Measurements from ENCODE around the gene SUGP2.
"Not testable (repeated sequence)": the region's sequence is repeated elsewhere in the genome, so short reads cannot be mapped to it uniquely, and the experiment has no call there.

SUGP2 gene

DNA sequence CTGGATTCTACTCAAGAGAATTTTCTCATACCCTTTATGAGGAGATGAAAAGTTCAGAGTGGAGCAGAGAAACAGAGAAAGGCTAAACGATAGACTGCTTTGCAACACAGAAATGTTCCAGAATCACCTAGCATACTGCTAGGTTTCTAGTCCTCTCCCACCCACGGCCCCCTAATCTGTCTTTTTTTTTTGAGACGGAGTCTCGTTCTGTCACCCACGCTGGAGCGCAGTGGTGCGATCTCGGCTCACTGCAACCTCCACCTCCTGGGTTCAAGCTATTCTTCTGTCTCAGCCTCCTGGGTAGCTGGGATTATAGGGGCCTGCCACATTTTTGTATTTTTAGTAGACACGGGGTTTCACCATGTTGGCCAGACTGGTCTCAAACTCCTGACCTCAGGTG lies 4.8 kb downstream of the SUGP2 start:
- DNase-seq: no peak

GRCh38 chr19:19027228-19027627 lies 6.1 kb downstream of the SUGP2 start:
- DNase-seq: no peak

GRCh38 chr19:19026299-19026971 lies 6.9 kb downstream of the SUGP2 start:
- DNase-seq: no peak

DNA sequence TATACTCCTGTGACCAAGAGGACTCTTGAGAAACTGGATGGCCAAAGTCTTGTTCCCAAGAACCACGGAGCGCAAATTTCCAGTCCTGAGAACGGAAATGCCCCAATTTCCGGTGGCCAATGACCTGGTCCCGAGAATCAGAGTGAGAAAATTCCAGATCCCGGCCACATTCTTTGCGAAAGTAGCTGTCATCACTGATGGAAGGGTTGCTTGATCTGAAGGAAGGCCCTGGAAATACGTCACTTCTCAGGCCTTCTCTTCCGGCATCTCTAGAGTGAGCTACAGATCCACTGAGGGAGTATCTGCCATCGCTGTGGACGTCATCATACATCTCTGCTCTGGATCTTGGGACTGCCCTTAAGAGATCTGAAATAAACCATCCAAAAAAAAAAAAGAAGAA lies 7.5 kb downstream of the SUGP2 start:
- no peak for DNase-seq

DNA sequence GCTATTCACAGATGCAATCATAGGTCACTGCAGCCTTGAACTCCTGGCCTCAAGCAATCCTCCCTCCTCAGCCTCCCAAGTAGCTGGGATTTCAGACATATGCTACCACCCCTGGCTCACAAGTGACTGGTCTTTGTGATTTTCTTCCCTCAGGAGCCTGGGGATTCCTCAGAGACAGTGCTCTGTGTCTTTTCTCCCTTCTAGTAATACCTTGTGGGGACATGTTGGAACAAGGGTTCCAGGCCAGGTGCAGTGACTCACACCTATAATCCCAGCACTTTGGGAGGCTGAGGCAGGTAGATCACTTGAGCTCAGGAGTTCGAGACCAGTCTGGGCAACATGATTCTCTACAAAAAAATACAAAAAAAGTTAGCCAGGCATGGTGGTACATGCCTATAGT lies 9.9 kb downstream of the SUGP2 start:
- DNase-seq: not testable (repeated sequence)

GRCh38 chr19:19022380-19022961 lies 10.8 kb downstream of the SUGP2 start:
- no peak for DNase-seq

DNA sequence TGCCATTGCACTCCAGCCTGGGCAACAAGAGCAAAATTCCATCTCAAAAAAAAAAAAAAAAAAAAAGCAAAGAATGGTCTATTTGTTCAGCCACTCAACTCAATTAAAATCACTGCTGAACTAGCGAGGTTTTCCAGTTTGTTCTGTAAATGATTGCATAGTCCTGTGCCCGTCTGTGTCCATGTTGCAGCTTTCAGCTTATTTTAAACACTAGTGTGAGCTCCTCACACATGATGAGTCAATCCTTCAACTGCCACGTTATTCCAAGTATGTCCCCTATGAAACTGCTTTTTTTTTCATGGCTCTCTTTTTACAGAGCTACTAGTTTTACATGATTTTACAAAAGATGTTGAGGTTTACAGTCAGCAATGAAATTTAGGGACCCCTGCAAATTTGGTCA lies 12.2 kb downstream of the SUGP2 start:
- no peak for DNase-seq

- no peak for DNase-seq
Observed at GRCh38 chr19:19010551-19010950, 22.8 kb downstream of the SUGP2 start.

DNA sequence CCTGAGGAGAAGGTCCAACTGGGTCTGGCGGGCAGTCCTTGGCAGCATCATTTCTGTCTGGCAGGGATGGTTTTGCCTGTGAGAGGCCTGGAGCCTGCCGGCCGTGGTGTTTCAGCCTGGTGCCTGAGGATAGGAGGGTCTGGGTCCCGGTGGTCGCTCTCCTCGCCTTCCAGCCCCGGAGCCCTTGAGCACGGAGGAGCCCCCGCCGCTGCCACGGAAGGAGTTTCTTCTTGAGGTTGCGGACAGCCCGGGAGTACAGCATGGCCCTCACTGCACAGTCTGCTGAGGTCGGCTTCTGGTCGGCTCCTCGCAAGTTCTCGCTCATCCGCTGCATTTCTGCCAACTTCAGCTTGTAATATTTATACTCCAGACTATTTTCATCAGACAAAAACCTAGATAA lies 23.4 kb downstream of the SUGP2 start:
- DNase-seq: no peak

DNA sequence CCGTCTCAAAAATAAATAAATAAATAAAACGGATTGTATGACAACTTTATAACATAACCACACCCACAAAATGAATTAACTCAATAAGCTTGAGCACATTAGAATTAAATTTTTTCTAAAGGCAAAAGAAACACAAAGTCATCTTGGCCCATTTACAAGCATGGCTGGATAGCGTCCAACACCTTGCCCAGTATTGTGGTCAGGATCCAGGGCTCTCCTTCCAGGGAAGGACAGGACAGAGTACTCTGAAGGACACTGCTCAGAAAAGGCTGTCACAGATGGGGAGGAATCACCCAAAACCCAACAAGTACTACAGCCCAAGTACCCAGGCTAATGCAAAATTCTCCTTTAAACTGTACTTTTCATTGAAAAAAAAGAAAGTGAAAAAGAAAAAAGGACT lies 27.1 kb downstream of the SUGP2 start:
- DNase-seq: no peak

GRCh38 chr19:19004144-19004543 lies 29.2 kb downstream of the SUGP2 start:
- no peak for DNase-seq

DNA sequence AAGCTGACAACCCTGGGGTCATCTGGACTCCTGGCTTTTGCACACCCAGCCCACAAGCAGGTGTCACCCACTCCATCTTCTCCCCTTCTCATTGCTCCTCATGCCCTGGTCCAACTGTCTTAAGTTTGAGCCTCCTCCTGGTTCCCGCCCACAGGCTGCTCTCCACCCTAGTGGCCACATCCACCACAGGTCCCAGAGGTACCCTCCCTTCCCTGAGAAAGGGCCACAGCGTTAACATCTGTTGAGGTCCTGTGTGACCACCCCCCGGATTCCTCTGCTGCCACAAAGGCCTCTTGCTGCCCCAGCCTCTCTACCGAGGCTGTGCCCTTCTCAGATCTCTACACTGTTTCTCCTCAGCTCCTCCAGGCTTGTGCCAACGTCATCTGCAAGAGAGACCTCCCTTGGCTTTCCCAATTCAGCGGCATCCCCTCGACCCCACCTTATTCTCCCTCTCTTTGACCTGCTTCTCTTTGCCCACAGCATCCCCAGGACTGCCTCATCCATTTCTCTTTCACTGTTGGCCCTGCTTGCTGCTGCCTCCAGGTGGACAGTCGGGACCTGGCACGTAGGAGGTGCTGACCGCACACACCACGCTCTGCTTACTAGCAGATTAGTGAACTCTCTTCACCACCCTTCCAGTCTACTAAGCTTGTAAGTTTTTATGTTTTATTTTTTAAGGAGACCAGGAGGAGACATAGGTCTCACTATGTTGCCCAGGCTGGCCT lies 33.3 kb downstream of the SUGP2 start:
- no peak for DNase-seq

- no peak for DNase-seq
Observed at GRCh38 chr19:18999016-18999758, 34.1 kb downstream of the SUGP2 start.

DNA sequence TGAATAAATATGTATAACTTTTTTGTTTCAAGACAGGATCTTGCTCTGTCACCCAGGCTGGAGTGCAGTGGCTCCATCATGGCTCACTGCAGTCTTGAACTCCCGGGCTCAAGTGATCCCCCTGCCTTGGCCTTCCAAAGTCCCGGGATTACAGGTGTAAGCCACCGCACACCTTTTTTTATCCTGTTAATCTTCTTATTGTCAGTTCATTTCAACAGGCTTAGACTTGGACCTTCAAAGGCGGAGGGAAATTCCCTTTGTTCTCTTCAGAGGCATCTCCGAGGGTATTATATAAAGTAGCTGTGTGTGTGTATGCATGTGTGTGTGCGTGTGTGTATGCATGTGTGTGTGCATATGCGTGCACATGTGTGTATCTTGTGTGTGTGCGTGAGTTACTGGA lies 35.0 kb downstream of the SUGP2 start:
- DNase-seq: no peak

DNA sequence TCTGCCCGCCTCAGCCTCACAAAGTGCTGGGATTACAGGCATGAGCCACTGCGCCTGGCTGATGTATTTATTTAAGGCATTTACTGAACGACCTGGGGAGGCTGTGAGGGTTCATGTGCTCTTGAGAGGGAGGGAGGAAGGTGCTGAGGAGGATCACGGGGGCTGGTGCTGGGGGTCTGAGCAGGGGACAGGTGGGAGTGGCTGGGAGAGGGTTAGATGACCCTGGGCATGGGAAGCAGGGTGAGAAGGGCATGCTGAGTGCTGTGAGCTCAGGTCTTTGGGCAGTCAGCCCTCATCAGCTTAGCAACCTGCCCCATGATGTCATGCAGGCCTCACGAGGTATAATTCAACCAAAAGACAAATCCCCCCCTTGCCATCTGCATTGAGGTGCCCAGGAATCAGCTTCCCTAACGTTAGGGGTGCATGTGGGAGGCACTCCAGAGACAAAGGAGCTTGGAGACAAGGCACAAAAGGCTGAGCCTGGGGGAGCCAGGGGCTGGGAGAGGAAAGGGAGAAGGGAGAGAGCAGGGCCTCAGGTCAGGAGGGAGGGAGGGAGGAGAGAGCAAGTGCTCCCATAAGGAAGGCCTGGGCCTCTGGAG lies 36.4 kb downstream of the SUGP2 start:
- DNase-seq: no peak

GRCh38 chr19:18996351-18996750 lies 37.0 kb downstream of the SUGP2 start:
- no peak for DNase-seq

DNA sequence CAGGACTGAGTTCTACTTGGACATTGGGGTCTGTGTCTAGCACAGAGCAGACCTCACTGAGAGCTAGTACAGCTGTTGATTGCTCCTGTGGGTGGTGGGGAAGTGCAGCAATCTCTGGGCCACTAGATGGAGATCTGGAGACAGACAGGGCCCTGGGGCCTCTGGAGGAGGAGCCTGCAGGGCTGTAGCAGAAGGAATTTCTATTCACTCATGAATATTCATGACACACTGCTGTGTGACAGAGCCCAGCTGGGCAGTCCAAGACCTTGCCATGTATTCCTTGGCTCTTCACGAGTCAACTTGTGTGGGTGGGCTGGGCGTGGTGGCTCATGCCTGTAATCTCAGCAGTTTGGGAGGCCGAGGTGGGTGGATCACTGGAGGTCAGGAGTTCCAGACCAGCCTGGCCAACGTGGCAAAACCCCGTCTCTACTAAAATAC lies 37.5 kb downstream of the SUGP2 start:
- DNase-seq: peak; percentile 3

DNA sequence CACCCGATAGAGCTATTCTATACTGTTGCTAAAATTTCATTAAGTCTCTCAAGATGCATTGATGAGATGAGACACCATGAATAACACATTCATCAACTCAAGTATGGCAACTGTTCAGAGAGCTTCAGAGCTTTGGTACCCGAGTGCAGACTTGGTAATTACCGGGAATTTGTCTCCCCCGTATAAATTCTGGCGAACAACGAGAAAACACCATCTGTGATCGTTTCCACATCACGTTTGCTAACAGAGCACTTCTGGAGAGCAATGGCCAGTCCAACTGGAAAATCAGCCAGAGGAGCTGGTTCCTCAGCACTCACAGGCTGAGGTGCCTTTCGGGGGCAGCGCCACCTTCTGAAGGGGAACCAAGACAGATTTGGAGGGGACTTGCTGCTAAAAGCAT lies 40.2 kb downstream of the SUGP2 start:
- DNase-seq: no peak

DNA sequence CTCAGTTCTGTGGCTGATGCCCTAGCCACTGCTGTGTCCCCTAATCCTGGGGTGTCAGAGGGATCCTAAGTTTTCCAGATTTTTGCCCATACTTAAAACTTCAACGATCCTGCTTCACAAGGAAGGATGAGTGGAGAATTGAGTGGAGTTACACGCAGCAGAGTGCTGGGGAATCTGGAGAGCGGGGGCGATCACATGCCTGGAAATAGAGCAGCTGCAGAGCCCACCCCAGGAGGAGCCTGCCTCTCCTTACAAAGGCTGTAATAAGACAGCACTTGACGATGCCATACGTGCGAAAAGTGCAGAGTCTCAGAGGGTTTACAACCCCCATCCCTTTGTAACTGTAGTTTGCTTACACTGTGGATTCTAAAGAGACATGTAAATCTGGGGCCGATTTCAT lies 40.6 kb downstream of the SUGP2 start:
- no peak for DNase-seq

DNA sequence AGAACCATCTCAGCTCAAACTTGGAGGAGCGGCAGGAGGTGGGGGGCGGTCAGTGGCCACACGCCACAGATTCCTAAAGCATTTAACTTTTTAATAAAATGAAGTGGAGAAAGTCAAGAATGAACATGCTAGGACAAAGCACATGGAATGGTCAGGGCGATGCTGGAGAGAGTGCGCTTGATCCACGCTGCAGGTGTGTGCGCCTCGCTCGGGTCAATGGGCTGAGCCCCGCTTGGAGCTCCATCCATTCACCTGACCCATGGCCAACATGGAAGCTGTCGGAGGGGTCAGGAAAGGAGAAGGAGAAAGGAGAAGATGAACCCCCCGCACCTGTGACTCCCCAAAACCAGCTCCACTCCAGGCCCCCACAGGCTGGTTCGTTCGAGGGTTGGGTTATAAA lies 41.8 kb downstream of the SUGP2 start:
- DNase-seq: no peak

DNA sequence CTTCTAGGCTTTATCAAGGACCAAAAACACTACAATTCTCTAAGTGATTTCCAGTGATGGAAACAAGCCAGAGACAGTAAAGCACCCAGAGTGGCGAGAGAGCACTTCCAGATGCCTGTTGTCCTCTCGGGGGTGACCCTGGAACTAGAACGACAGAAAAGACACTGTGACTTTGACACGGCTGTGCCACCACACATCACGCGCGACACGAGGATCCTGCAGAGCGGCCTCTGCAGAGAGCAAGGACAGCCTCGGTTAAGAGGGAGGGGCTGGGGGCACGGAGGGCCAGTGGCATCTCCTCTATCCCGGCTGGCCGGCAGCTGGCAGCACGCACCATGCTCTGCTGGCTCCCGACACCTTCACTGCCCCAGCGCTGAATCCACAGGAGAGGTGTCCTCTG lies 42.3 kb downstream of the SUGP2 start:
- DNase-seq: no peak

DNA sequence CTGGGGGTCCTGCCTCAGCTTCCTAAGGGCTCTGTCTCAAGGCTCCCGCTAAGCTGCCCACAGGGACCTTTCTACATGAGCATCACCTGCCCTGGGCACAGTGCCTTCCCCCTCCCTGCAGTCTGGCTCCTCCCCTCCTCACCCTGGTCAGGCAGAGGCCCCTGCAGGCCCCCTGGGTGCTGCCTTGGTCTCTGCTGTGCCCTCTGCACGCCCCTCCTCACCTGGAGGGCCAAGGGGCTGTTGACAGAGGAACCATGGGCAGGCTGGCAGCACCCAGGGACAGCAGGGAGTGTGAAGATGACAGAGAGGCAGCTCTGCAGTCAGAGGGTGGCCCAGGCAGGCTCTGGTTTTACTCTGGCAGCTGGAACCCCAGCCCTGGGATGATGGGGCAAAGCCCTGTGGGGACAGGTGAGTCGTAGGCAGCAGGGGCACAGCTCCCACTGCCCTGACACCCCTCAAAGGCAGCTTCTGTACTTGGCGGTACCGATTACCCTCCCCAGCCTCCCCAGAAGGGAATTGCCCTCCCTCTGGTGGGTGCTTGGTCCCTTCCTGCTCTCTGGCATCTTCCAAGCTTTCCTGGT lies 43.1 kb downstream of the SUGP2 start:
- DNase-seq: no peak

DNA sequence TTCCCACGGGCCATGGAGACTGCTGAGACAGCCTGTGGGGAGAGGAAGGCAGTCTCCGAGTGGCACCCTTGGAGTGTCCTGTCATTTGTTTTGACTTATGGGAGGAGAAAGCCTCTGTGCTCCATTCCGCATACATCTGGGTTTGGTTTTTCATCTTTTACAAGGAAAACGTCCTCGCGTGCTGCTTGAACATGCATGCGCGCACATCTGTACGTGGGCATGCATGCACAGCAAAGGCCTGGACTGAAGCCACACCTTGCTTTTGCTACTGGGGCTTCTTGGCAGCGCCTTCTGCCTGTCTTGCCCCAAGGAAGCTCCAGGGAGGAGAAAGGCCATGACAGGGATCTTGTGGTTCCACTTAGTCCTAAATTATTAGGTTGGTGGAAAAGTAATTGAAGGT lies 44.0 kb downstream of the SUGP2 start:
- DNase-seq: no peak
